HepG2 (cell line): ENCODE results near the gene EP300. TPM values are rescaled to one million over a fixed set of nuclear protein-coding genes. Genes with fewer than 3 reads are reported as not detected.

Experiments used
- ATAC-seq: fragments of 200-7000 bp; cut with Tn5 transposase; 3 replicates; pipeline ENCODE4 v1.9.1; 2020; ENCODE audit warnings: mild to moderate bottlenecking, moderate library complexity
- BruUV-seq: library from RNA; stranded (reverse); fragments of 400-500 nt; replicated peaks from 2 replicates; lab custom pipeline; 2021; lab: Mats Ljungman, UMichigan
- CTCF ChIA-PET: fragments of 300-600 bp; formaldehyde crosslinking; extraction: SDS; loops from one replicate; lab custom pipeline; 2021; ENCODE audit warnings: low total read pairs, inconsistent platforms, low intra/inter-chr PET ratio; lab: Yijun Ruan, JAX
- POLR2A ChIA-PET: fragments of 350-600 bp; sonication (Branson Sonifier 250); formaldehyde crosslinking; loops from one replicate; lab custom pipeline; 2020; ENCODE audit warnings: antibody characterized with exemption, inconsistent platforms; lab: Yijun Ruan, JAX
- DNase-seq: peaks from one replicate; pipeline ENCODE4 v3.0.0-alpha.2; 2015; ENCODE audit warnings: low spot score
- FAIRE-seq: peaks from 3 replicates; lab custom pipeline; 2011; peaks lifted over from hg19 to GRCh38; lab: Jason Lieb, UNC
- H2AFZ ChIP-seq: one replicate; pipeline ENCODE4 v1.6.1; 2011; ENCODE audit warnings: low read length, inconsistent platforms
- H3K27ac ChIP-seq: fragments of 300-600 bp; 3 replicates; pipeline ENCODE4 v1.8.0; 2011; ENCODE audit warnings: mixed run types, mild to moderate bottlenecking, mixed read lengths, low read length, inconsistent platforms; ENCODE audit not compliant: insufficient read depth; ENCODE audit errors: extremely low read length
- H3K27me3 ChIP-seq, 2 experiments: fragments of 200-600 bp in 1 of 2; 2 replicates in 1 of 2; 3 replicates in 1 of 2; pipeline versions ENCODE4 v1.6.0 to v1.8.0; 2011; ENCODE audit warnings: low read length in 2 of 2, mild to moderate bottlenecking in 2 of 2, moderate library complexity in 2 of 2, inconsistent platforms in 1 of 2; ENCODE audit not compliant: insufficient read depth in 2 of 2, control insufficient read depth in 1 of 2
- H3K36me3 ChIP-seq, 2 experiments: fragments of 200-600 bp in 1 of 2; replicated peaks in 1 of 2; 2 replicates in 1 of 2; 3 replicates in 1 of 2; pipeline versions ENCODE4 v1.5.1 to v1.8.0; 2011; ENCODE audit warnings: low read length in 2 of 2, inconsistent platforms in 1 of 2; ENCODE audit not compliant: insufficient read depth in 2 of 2, control insufficient read depth in 1 of 2
- H3K4me1 ChIP-seq: 2 replicates; pipeline ENCODE4 v1.5.1; 2012; ENCODE audit warnings: low read length, inconsistent platforms; ENCODE audit not compliant: insufficient read depth
- H3K4me2 ChIP-seq: 2 replicates; pipeline ENCODE4 v1.6.0; 2011; ENCODE audit warnings: low read depth, low read length, inconsistent platforms
- H3K4me3 ChIP-seq, 3 experiments: fragments of 200-600 bp in 1 of 3; sonication (generic), shearing (Covaris generic) in 1 of 3; replicated peaks in 1 of 3; 2 replicates each; pipeline ENCODE4 v1.5.1; 2011 to 2016; ENCODE audit warnings: low read length in 3 of 3, inconsistent platforms in 2 of 3, low read depth in 2 of 3, mild to moderate bottlenecking in 2 of 3, control low read depth in 1 of 3, mixed read lengths in 1 of 3; ENCODE audit not compliant: insufficient read depth in 1 of 3
- H3K79me2 ChIP-seq: one replicate; pipeline ENCODE4 v1.6.1; 2011; ENCODE audit warnings: low read length, inconsistent platforms; ENCODE audit not compliant: insufficient read depth
- H3K9ac ChIP-seq: 2 replicates; pipeline ENCODE4 v1.6.0; 2011; ENCODE audit warnings: mild to moderate bottlenecking, low read depth, low read length, inconsistent platforms; ENCODE audit not compliant: insufficient read depth
- H3K9me3 ChIP-seq: 2 replicates; pipeline ENCODE4 v1.5.1; 2012; ENCODE audit warnings: mild to moderate bottlenecking, low read length
- H4K20me1 ChIP-seq: 2 replicates; pipeline ENCODE4 v1.6.0; 2011; ENCODE audit warnings: inconsistent platforms, mild to moderate bottlenecking, low read length, moderate library complexity; ENCODE audit not compliant: insufficient read depth
- CREB1 ChIP-seq, 2 experiments: fragments of 450-650 bp in 1 of 2; IDR thresholded peaks; 2 replicates each; pipeline ENCODE4 v1.6.1; 2016 to 2017; ENCODE audit warnings: control low read depth in 1 of 2, mild to moderate bottlenecking in 1 of 2, missing compliant biosample characterization in 1 of 2, missing genetic modification characterization in 1 of 2
- ETV6 ChIP-seq: sonication (generic); formaldehyde crosslinking; conservative IDR thresholded peaks from 2 replicates; pipeline ENCODE4 v1.4.0; 2020; ENCODE audit warnings: missing genetic modification reagents
- MEIS2 ChIP-seq: sonication (generic); formaldehyde crosslinking; IDR thresholded peaks from 2 replicates; pipeline ENCODE4 v1.9.0; 2021; ENCODE audit warnings: mild to moderate bottlenecking, missing genetic modification reagents
- MZF1 ChIP-seq: sonication (generic); formaldehyde crosslinking; IDR thresholded peaks from 2 replicates; pipeline ENCODE4 v1.8.1; 2023; ENCODE audit warnings: mild to moderate bottlenecking, missing genetic modification reagents, borderline replicate concordance
- RARA ChIP-seq: IDR thresholded peaks from 2 replicates; pipeline ENCODE4 v1.6.1; 2016; ENCODE audit warnings: missing genetic modification reagents, missing compliant biosample characterization
- SMARCE1 ChIP-seq: fragments of 450-650 bp; IDR thresholded peaks from 2 replicates; pipeline ENCODE4 v1.6.1; 2017; ENCODE audit warnings: borderline replicate concordance
- ZNF589 ChIP-seq: sonication (generic); formaldehyde crosslinking; conservative IDR thresholded peaks from 2 replicates; pipeline ENCODE4 v1.8.0; 2022; ENCODE audit warnings: mild to moderate bottlenecking, moderate library complexity, missing genetic modification reagents
- ZNF660 ChIP-seq: sonication (generic); formaldehyde crosslinking; IDR thresholded peaks from 2 replicates; pipeline ENCODE4 v1.5.1; 2020; ENCODE audit warnings: mild to moderate bottlenecking, low read depth, missing genetic modification reagents, borderline replicate concordance
- WGBS: methylation state at CpG from one replicate; pipeline ENCODE4 v1.1.6; 2017; ENCODE audit warnings: low lambda C conversion rate; 5-methylcytosine and 5-hydroxymethylcytosine counted together
- in situ Hi-C: cut with HindIII; loops from 2 replicates; pipeline ENCODE4 v1.10.0; 2017; ENCODE audit warnings: low pct_unique_long_range_greater_than_20kb; ENCODE audit not compliant: extremely low pct_ligation_motif_present
- intact Hi-C: fragments of 100-400 bp; cut with micrococcal nuclease; formaldehyde crosslinking; loops from one replicate; pipeline ENCODE4 v1.10.0; 2022; ENCODE audit not compliant: unreplicated experiment
- polyA plus RNA-seq, 8 experiments: library from polyadenylated mRNA; depleted of rRNA in 3 of 8; stranded (reverse) in 7 of 8; unstranded in 1 of 8; fragments of >200 nt; fragmentation: Illumina TruSeq in 4 of 8; extraction: Trizol in 4 of 8; gene quantifications; 2 replicates each; pipeline versions ENCODE4 v1.2.1 to v1.2.3, GENCODE V29; 2011 to 2016; ENCODE audit warnings: low read depth in 4 of 8, missing spikeins in 1 of 8, mixed read lengths in 1 of 8; ENCODE audit not compliant: insufficient read depth in 1 of 8
- total RNA-seq, 5 experiments: library from RNA; depleted of rRNA; stranded (reverse); fragments of >200 nt; fragmentation: Illumina TruSeq; extraction: Trizol; gene quantifications; 2 replicates each; pipeline ENCODE4 v1.2.3, GENCODE V29; 2016; ENCODE audit warnings: low read depth in 1 of 5
- TF ChIP-seq, protein P1 (sequence below): sonication (generic); formaldehyde crosslinking; IDR thresholded peaks from 2 replicates; pipeline ENCODE4 v1.8.0; 2022; ENCODE audit warnings: low read depth, missing genetic modification reagents

EP300 gene
- total and polyA plus RNA-seq, 2 of the 13 experiments (the other 11 are each of a cell fraction or from before 2014, with no cell fraction given): 13.6 to 14.9 TPM

DNA sequence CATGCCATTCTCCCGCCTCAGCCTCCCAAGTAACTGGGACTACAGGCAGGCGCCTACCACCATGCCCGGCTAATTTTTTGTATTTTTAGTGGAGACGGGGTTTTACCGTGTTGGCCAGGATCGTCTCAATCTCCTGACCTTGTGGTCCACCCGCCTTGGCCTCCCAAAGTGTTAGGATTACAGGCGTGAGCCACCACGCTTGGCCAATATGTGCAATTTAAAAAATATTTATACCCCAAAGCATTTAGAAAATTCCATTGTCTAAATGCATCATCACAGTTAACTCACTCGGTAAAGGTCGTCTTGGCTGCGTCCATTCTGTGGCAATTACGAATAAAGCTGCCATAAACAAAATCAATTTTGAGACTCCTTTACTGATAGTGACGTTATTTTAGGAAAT is 36.2 kb downstream of the EP300 start:
- no peak overlapping the region for H2AFZ ChIP-seq
- FAIRE-seq (no peak), ATAC-seq (no peak), DNase-seq (no peak)
- peaks cover 22 to 70% of the 10 kb centered on the region in 2 experiments for H3K36me3 ChIP-seq
- CTCF ChIA-PET: no interaction called here
- no peak overlapping the region for H3K4me3 ChIP-seq
- no peak overlapping the region for H3K4me2 ChIP-seq
- no peak overlapping the region for H3K27ac ChIP-seq
- intact Hi-C loops (no loop called here), in situ Hi-C loops (no loop called here)
- no peaks in the 10 kb centered on the region for H3K27me3 ChIP-seq
- no peak overlapping the region for H3K9ac ChIP-seq
- TF ChIP-seq ZNF589 (CRISPR knock-in tag): no peak
- TF ChIP-seq SMARCE1: no peak
- no peak for TF ChIP-seq CREB1 (IDR thresholded peaks at IDR 0.05)
- TF ChIP-seq CREB1 (CRISPR knock-in tag; IDR thresholded peaks at IDR 0.05): no peak
- TF ChIP-seq ZNF660 (CRISPR knock-in tag): no peak
- TF ChIP-seq, protein P1, sequence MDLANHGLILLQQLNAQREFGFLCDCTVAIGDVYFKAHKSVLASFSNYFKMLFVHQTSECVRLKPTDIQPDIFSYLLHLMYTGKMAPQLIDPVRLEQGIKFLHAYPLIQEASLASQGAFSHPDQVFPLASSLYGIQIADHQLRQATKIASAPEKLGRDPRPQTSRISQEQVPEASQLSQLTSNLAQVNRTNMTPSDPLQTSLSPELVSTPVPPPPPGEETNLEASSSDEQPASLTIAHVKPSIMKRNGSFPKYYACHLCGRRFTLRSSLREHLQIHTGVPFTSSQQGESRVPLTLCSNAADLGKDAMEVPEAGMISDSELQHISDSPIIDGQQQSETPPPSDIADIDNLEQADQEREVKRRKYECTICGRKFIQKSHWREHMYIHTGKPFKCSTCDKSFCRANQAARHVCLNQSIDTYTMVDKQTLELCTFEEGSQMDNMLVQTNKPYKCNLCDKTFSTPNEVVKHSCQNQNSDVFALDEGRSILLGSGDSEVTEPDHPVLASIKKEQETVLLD (CRISPR knock-in tag): no peak
- TF ChIP-seq ETV6 (CRISPR knock-in tag): no peak
- TF ChIP-seq RARA (CRISPR knock-in tag): no peak
- no peak for TF ChIP-seq MZF1 (CRISPR knock-in tag)
- no peak for TF ChIP-seq MEIS2 (CRISPR knock-in tag)
- H4K20me1 ChIP-seq: peaks cover 2% of the 10 kb centered on the region; the same call in 1 of the 2 replicates
- POLR2A ChIA-PET: no interaction called here
- no peaks in the 10 kb centered on the region for H3K9me3 ChIP-seq
- BruUV-seq: no TSS peak
- H3K79me2 ChIP-seq: peaks cover 10% of the 10 kb centered on the region
- WGBS: 97% methylated on average over 14 of the region's 14 CpGs
- no peaks in the 10 kb centered on the region for H3K4me1 ChIP-seq
